Endothelial cell of umbilical vein (primary cell): Measurements from ENCODE around the gene CHD6. TPM values are rescaled to one million over a fixed set of nuclear protein-coding genes. Genes with fewer than 3 reads are reported as not detected.

Source experiments
- BruUV-seq: library from RNA; stranded (reverse); fragments of 400-500 nt; replicated peaks from 2 replicates; lab custom pipeline; 2021; lab: Mats Ljungman, UMichigan
- CTCF ChIA-PET: fragments of 300-600, 350-600 bp; sonication (Branson Sonifier 250); formaldehyde crosslinking; loops from one replicate; lab custom pipeline; 2021; ENCODE audit warnings: antibody characterized with exemption, inconsistent platforms; lab: Charles Lee
- POLR2A ChIA-PET: fragments of 300-600, 350-600 bp; sonication (Branson Sonifier 250); formaldehyde crosslinking; loops from one replicate; lab custom pipeline; 2021; ENCODE audit warnings: antibody characterized with exemption, inconsistent platforms; lab: Charles Lee
- DNase-seq: peaks from one replicate; pipeline ENCODE4 v3.0.0-alpha.2; 2011; ENCODE audit warnings: low read depth, low spot score
- FAIRE-seq: peaks from 2 replicates; lab custom pipeline; 2011; peaks lifted over from hg19 to GRCh38; lab: Jason Lieb, UNC
- H2AFZ ChIP-seq: 2 replicates; pipeline ENCODE4 v1.6.0; 2012; ENCODE audit warnings: low read depth, low read length, control low read depth, inconsistent platforms
- H3K27ac ChIP-seq: 2 replicates; pipeline ENCODE4 v1.5.1; 2011; ENCODE audit warnings: low read depth, mild to moderate bottlenecking, control low read depth, low read length, moderate library complexity; ENCODE audit not compliant: insufficient read depth
- H3K27me3 ChIP-seq, 2 experiments: 2 replicates each; pipeline versions ENCODE4 v1.6.0 to v1.6.1; 2011; ENCODE audit warnings: low read length in 2 of 2, mixed read lengths in 1 of 2; ENCODE audit not compliant: control insufficient read depth in 2 of 2, insufficient read depth in 2 of 2
- H3K36me3 ChIP-seq, 2 experiments: 2 replicates in 1 of 2; 3 replicates in 1 of 2; pipeline ENCODE4 v1.5.1; 2011; ENCODE audit warnings: low read length in 2 of 2, mild to moderate bottlenecking in 1 of 2, moderate library complexity in 1 of 2; ENCODE audit not compliant: control insufficient read depth in 2 of 2, insufficient read depth in 2 of 2; ENCODE audit errors: extremely low read depth in 1 of 2
- H3K4me1 ChIP-seq: 3 replicates; pipeline ENCODE4 v1.5.1; 2011; ENCODE audit warnings: mild to moderate bottlenecking, low read length; ENCODE audit not compliant: control insufficient read depth, insufficient read depth; ENCODE audit errors: extremely low read depth
- H3K4me2 ChIP-seq: 2 replicates; pipeline ENCODE4 v1.6.1; 2011; ENCODE audit warnings: low read length, control low read depth, mixed read lengths; ENCODE audit not compliant: insufficient read depth
- H3K4me3 ChIP-seq, 3 experiments: fragments of 200-600 bp in 1 of 3; sonication (generic), shearing (Covaris generic) in 1 of 3; replicated peaks in 1 of 3; 2 replicates each; pipeline ENCODE4 v1.5.1; 2011 to 2016; ENCODE audit warnings: control low read depth in 3 of 3, low read length in 3 of 3, mild to moderate bottlenecking in 2 of 3, inconsistent platforms in 1 of 3, low read depth in 1 of 3, moderate library complexity in 1 of 3; ENCODE audit not compliant: insufficient read depth in 1 of 3
- H3K79me2 ChIP-seq: 2 replicates; pipeline ENCODE4 v1.6.0; 2012; ENCODE audit warnings: low read length, inconsistent platforms; ENCODE audit not compliant: control insufficient read depth, insufficient read depth
- H3K9ac ChIP-seq: replicated peaks from 2 replicates; pipeline ENCODE3; 2011; ENCODE audit warnings: low read length, control low read depth; ENCODE audit not compliant: insufficient read depth; ENCODE audit errors: extremely low read depth
- H3K9me1 ChIP-seq: replicated peaks from 3 replicates; pipeline ENCODE4 v1.6.0; 2011; ENCODE audit warnings: mild to moderate bottlenecking, low read length; ENCODE audit not compliant: control insufficient read depth, insufficient read depth; ENCODE audit errors: extremely low read depth
- H3K9me3 ChIP-seq: replicated peaks from 2 replicates; pipeline ENCODE4 v1.5.1; 2012; ENCODE audit warnings: low read length, inconsistent platforms; ENCODE audit not compliant: control insufficient read depth, insufficient read depth
- H4K20me1 ChIP-seq: replicated peaks from 2 replicates; pipeline ENCODE3; 2011; ENCODE audit warnings: mild to moderate bottlenecking, low read length; ENCODE audit not compliant: control insufficient read depth, insufficient read depth; ENCODE audit errors: extremely low read depth
- EZH2 ChIP-seq: IDR thresholded peaks from 2 replicates; pipeline ENCODE4 v1.6.1; 2012; ENCODE audit warnings: borderline replicate concordance, low read depth, mild to moderate bottlenecking, moderate library complexity, low read length, inconsistent platforms; ENCODE audit not compliant: severe bottlenecking
- MYC ChIP-seq: IDR thresholded peaks from one replicate; pipeline ENCODE4 v1.6.1; 2011; ENCODE audit warnings: mild to moderate bottlenecking, low read depth, low read length
- dilution Hi-C: fragments of 300-500 bp; cut with MboI; formaldehyde crosslinking; loops from one replicate; pipeline ENCODE4 v1.15.0; 2019; ENCODE audit warnings: low sequenced_read_pairs; ENCODE audit not compliant: extremely low pct_ligation_motif_present
- intact Hi-C: fragments of 100-400 bp; cut with micrococcal nuclease; formaldehyde crosslinking; loops from one replicate; pipeline ENCODE4 v1.10.0; 2022
- polyA plus RNA-seq, 4 experiments: library from polyadenylated mRNA; depleted of rRNA in 3 of 4; stranded (reverse) in 3 of 4; unstranded in 1 of 4; fragments of >200 nt; gene quantifications; 2 replicates each; pipeline versions ENCODE4 v1.2.1 to v1.2.3, GENCODE V29; 2011 to 2012; ENCODE audit warnings: missing spikeins in 1 of 4
- total RNA-seq: library from RNA; stranded (reverse); gene quantifications from 2 replicates; pipeline ENCODE4 v1.2.3, GENCODE V29; 2021
- TF ChIP-seq, protein P1 (sequence below), 2 donors: IDR thresholded peaks; 1 replicate in 1 of 2; 2 replicates in 1 of 2; pipeline ENCODE4 v1.5.1; 2011; ENCODE audit warnings: low read length in 2 of 2, mild to moderate bottlenecking in 2 of 2, moderate library complexity in 2 of 2, control low read depth in 1 of 2, inconsistent platforms in 1 of 2, low read depth in 1 of 2; ENCODE audit not compliant: insufficient read depth in 1 of 2; ENCODE audit errors: extremely low read depth in 1 of 2

CHD6 gene
- total and polyA plus RNA-seq, 2 donors (not counting 3 experiments of a cell fraction or from before 2014, with no cell fraction given) = 7.2 to 33.7 TPM

GRCh38 chr20:41452226-41452625 is 166.0 kb downstream of the CHD6 start:
- no peak for TF ChIP-seq MYC
- no peak for TF ChIP-seq EZH2

DNA sequence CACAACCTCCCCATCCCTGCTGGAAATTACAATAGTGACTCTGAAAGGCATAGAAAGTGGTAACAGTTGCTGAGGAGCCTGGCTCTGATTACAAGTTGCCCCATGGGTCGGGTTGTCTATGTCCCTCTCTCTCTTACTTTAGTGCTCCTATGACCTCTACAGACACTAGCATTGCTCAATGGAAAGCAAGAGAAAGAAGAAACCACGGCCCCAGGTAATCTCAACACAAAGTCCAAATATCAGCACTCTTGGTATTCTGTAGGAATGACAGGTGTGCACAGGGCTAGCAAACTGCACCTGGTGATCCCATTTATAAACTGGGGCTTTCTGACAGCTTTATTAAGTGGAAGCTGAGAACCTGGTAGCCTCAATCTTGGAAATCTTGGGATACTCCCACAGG is 171.2 kb downstream of the CHD6 start:
- dilution Hi-C loops (no loop called here), intact Hi-C loops (no loop called here)
- Histone ChIP-seq H4K20me1 (no peaks in the 10 kb centered on the region), H3K4me2 (no peak overlapping the region), H3K9me3 (no peaks in the 10 kb centered on the region), H2AFZ (no peak overlapping the region), H3K4me3 (no peak overlapping the region), H3K27me3 (no peaks in the 10 kb centered on the region), H3K9ac (no peak overlapping the region), H3K4me1 (no peaks in the 10 kb centered on the region), H3K27ac (no peak overlapping the region), H3K36me3 (peaks cover 0 to 32% of the 10 kb centered on the region in 2 experiments), H3K79me2 (no peaks in the 10 kb centered on the region), H3K9me1 (no peaks in the 10 kb centered on the region)
- POLR2A ChIA-PET = no interaction called here
- no TSS peak for BruUV-seq
- DNase-seq (no peak), FAIRE-seq (no peak)
- TF ChIP-seq, protein P1, sequence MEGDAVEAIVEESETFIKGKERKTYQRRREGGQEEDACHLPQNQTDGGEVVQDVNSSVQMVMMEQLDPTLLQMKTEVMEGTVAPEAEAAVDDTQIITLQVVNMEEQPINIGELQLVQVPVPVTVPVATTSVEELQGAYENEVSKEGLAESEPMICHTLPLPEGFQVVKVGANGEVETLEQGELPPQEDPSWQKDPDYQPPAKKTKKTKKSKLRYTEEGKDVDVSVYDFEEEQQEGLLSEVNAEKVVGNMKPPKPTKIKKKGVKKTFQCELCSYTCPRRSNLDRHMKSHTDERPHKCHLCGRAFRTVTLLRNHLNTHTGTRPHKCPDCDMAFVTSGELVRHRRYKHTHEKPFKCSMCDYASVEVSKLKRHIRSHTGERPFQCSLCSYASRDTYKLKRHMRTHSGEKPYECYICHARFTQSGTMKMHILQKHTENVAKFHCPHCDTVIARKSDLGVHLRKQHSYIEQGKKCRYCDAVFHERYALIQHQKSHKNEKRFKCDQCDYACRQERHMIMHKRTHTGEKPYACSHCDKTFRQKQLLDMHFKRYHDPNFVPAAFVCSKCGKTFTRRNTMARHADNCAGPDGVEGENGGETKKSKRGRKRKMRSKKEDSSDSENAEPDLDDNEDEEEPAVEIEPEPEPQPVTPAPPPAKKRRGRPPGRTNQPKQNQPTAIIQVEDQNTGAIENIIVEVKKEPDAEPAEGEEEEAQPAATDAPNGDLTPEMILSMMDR (IDR thresholded peaks at IDR 0.05; ENCODE audit: extremely low read depth in 1 of 2, insufficient read depth in 1 of 2, low read depth in 1 of 2, low read length in 2 of 2) = no peak
- CTCF ChIA-PET = no interaction called here

More at GRCh38 chr20:41452226-41452625, 166.0 kb downstream of the CHD6 start:
- Histone ChIP-seq H3K27me3 (no peaks in the 10 kb centered on the region), H3K4me3 (no peak overlapping the region), H3K9me1 (no peaks in the 10 kb centered on the region), H3K27ac (no peak overlapping the region), H3K4me1 (no peaks in the 10 kb centered on the region), H3K9me3 (no peaks in the 10 kb centered on the region), H3K4me2 (no peak overlapping the region), H3K36me3 (peaks cover 0 to 40% of the 10 kb centered on the region in 2 experiments), H3K79me2 (no peaks in the 10 kb centered on the region), H4K20me1 (no peaks in the 10 kb centered on the region), H2AFZ (no peak overlapping the region), H3K9ac (no peak overlapping the region)
- no peak for FAIRE-seq
- ChIA-PET POLR2A (no interaction called here), CTCF (no interaction called here)
- BruUV-seq = no TSS peak
- no peak for DNase-seq
- dilution Hi-C loops = no loop called here
- intact Hi-C loops = no loop called here
